Measurements from ENCODE around the gene RAB7B. TPM values are rescaled to one million over a fixed set of nuclear protein-coding genes. Genes with fewer than 3 reads are reported as not detected.
A peak's percentile ranks its signal among the peaks of the same experiment; 100 is the strongest.

RAB7B gene
- total RNA-seq, 2 experiments from 2014 or later = not detected

- Histone ChIP-seq H3K9me2 (ENCODE audit: insufficient read depth, low read length) (no peaks in the 10 kb centered on the region), H2AFZ (ENCODE audit: low read length) (no peak overlapping the region), H4K20me1 (ENCODE audit: insufficient read depth, low read length) (no peaks in the 10 kb centered on the region), H3K4me3 (ENCODE audit: low read depth, low read length, poor library complexity, severe bottlenecking) (no peak overlapping the region), H3K9me3 (ENCODE audit: low read length) (no peaks in the 10 kb centered on the region), H3K4me2 (ENCODE audit: low read length) (no peak overlapping the region), H3K36me3 (ENCODE audit: insufficient read depth, low read length) (no peaks in the 10 kb centered on the region), H3K4me1 (ENCODE audit: insufficient read depth, low read length, poor library complexity, severe bottlenecking) (no peaks in the 10 kb centered on the region), H3K79me2 (ENCODE audit: insufficient read depth, low read depth, low read length) (no peaks in the 10 kb centered on the region), H3K27ac (ENCODE audit: low read depth, low read length, poor library complexity, severe bottlenecking) (no peak overlapping the region)
- DNase-seq (ENCODE audit: low spot score) = no peak
- ChIA-PET POLR2A (interaction anchor here (1.8 kb wide), 1 partner anchor 124 kb away, joined by 5 read pairs; no protein-coding TSS in a partner anchor), CTCF (ENCODE audit: unreplicated experiment) (interaction anchor here (0.6 to 3.2 kb wide), 3 partner anchors 15 to 122 kb away, joined by 3 to 13 read pairs (median 9); no protein-coding TSS in a partner anchor)
- no peak for TF ChIP-seq EZH2phosphoT487 (IDR thresholded peaks at IDR 0.05; ENCODE audit: borderline replicate concordance, low read depth, low read length)
- TF ChIP-seq CTCF (conservative IDR thresholded peaks at IDR 0.05; ENCODE audit: low read length) = no peak
- intact Hi-C loops (cut with micrococcal nuclease; ENCODE audit: unreplicated experiment) = no loop called here
- BruUV-seq (replicated peaks) = no TSS peak
These were observed 16.3 kb downstream of the RAB7B start for GRCh38 chr1:205986861-205987260.

GRCh38 chr1:205986292-205986691 lies 16.9 kb downstream of the RAB7B start:
- POLR2A ChIA-PET = interaction anchor here (0.6 to 1.8 kb wide), 4 partner anchors 9 to 434 kb away, joined by 3 to 5 read pairs (median 4); no protein-coding TSS in a partner anchor

More at GRCh38 chr1:205986292-205986691, 16.9 kb downstream of the RAB7B start:
- BruUV-seq (replicated peaks) = no TSS peak
- H3K79me2 ChIP-seq (ENCODE audit: insufficient read depth, low read depth, low read length) = no peaks in the 10 kb centered on the region
- H2AFZ ChIP-seq (ENCODE audit: low read length) = no peak overlapping the region
- intact Hi-C loops (cut with micrococcal nuclease; ENCODE audit: unreplicated experiment) = no loop called here
- H3K4me3 ChIP-seq (ENCODE audit: low read depth, low read length, poor library complexity, severe bottlenecking) = no peak overlapping the region
- H4K20me1 ChIP-seq (ENCODE audit: insufficient read depth, low read length) = no peaks in the 10 kb centered on the region
- TF ChIP-seq CTCF (conservative IDR thresholded peaks at IDR 0.05; ENCODE audit: low read length) (peak; percentile 43; the same call in 1 of the 2 replicates), EZH2phosphoT487 (IDR thresholded peaks at IDR 0.05; ENCODE audit: borderline replicate concordance, low read depth, low read length) (no peak)
- H3K27ac ChIP-seq (ENCODE audit: low read depth, low read length, poor library complexity, severe bottlenecking) = no peak overlapping the region
- CTCF ChIA-PET (ENCODE audit: unreplicated experiment) = interaction anchor here (0.8 to 3.2 kb wide), 3 partner anchors 120 to 136 kb away, joined by 3 to 13 read pairs (median 9); no protein-coding TSS in a partner anchor
- no peaks in the 10 kb centered on the region for H3K36me3 ChIP-seq (ENCODE audit: insufficient read depth, low read length)
- DNase-seq (ENCODE audit: low spot score) = no peak
- 0 out of 2 replicates have a peak, but pooled peaks cover 1% of the 10 kb centered on the region for H3K9me3 ChIP-seq (ENCODE audit: low read length)
- H3K9me2 ChIP-seq (ENCODE audit: insufficient read depth, low read length) = no peaks in the 10 kb centered on the region
- H3K4me1 ChIP-seq (ENCODE audit: insufficient read depth, low read length, poor library complexity, severe bottlenecking) = no peaks in the 10 kb centered on the region
- no peak overlapping the region for H3K4me2 ChIP-seq (ENCODE audit: low read length)
